AG10803 (cell line): ENCODE measurements around the gene AK8.

Experiments
- DNase-seq: peaks from one replicate; pipeline ENCODE4 v3.0.0; 2010; ENCODE audit warnings: low read depth
- H3K4me3 ChIP-seq: 2 replicates; pipeline ENCODE4 v1.5.1; 2011; ENCODE audit warnings: mild to moderate bottlenecking, low read length, control low read depth
- TF ChIP-seq, protein P1 (sequence below): conservative IDR thresholded peaks from 2 replicates; pipeline ENCODE4 v1.5.1; 2011; ENCODE audit warnings: mild to moderate bottlenecking, low read length, control low read depth, inconsistent platforms

AK8 gene

DNA sequence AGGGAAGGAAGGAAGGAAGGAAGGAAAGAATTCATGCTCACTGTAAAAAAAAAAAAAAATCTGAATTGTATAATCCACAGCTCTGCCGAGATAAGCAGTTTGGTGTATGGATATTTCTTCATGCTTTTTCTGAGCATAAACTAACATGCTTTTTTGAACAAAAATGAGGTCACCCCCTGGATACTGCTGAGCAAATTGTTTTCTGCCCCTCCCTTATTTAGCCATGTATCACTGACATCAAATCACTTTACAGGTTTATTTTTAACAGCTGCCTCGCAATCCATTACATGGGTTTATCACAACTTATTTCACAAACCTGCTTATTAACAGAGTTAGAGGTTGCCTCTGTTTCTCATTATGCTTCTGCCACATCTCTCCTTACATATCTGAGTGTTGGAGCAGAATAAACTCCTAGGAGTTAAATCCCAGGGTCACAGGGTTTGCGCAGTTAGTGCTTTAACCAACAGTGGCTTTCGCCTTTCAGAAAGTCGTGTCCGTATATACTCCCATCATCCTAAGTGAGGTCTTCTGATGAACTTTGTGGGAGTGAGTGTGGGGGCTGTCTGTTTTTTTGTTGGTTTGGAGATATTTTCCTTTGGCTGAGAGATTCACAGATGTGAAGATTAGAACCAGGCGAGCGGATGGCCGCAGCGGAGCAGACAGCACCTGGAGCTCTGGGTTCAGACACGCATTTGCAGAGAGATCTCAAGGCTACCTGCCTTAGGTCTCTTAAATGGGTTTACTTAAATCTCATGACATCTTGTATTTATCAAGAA is 57.7 kb downstream of the AK8 start:
- TF ChIP-seq, protein P1, sequence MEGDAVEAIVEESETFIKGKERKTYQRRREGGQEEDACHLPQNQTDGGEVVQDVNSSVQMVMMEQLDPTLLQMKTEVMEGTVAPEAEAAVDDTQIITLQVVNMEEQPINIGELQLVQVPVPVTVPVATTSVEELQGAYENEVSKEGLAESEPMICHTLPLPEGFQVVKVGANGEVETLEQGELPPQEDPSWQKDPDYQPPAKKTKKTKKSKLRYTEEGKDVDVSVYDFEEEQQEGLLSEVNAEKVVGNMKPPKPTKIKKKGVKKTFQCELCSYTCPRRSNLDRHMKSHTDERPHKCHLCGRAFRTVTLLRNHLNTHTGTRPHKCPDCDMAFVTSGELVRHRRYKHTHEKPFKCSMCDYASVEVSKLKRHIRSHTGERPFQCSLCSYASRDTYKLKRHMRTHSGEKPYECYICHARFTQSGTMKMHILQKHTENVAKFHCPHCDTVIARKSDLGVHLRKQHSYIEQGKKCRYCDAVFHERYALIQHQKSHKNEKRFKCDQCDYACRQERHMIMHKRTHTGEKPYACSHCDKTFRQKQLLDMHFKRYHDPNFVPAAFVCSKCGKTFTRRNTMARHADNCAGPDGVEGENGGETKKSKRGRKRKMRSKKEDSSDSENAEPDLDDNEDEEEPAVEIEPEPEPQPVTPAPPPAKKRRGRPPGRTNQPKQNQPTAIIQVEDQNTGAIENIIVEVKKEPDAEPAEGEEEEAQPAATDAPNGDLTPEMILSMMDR: no peak
- no peak for DNase-seq
- H3K4me3 ChIP-seq: no peak overlapping the region

GRCh38 chr9:132818588-132818987 is 59.5 kb downstream of the AK8 start:
- TF ChIP-seq, protein P1: no peak
- no peak overlapping the region for H3K4me3 ChIP-seq
- DNase-seq: no peak

DNA sequence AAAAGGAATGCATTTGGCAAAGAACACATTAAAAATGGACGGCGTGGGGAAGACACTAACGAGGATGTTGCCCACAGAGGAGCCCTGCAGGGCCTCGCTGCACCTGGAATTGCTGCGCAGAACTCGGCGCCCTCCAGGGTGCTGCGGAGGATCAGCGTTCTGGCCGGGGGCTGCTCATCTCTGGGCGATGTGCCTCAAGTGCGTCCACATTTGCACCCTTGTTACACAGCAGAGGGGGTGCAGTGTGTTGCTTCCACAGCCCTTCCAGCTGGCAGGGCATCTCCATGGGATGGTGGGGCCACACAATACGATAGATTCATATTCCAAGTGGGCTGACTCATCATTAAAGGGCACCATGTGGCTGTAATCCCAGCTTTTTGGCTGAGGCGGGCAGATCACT is 63.1 kb downstream of the AK8 start:
- DNase-seq: no peak
- TF ChIP-seq, protein P1: no peak
- no peak overlapping the region for H3K4me3 ChIP-seq

DNA sequence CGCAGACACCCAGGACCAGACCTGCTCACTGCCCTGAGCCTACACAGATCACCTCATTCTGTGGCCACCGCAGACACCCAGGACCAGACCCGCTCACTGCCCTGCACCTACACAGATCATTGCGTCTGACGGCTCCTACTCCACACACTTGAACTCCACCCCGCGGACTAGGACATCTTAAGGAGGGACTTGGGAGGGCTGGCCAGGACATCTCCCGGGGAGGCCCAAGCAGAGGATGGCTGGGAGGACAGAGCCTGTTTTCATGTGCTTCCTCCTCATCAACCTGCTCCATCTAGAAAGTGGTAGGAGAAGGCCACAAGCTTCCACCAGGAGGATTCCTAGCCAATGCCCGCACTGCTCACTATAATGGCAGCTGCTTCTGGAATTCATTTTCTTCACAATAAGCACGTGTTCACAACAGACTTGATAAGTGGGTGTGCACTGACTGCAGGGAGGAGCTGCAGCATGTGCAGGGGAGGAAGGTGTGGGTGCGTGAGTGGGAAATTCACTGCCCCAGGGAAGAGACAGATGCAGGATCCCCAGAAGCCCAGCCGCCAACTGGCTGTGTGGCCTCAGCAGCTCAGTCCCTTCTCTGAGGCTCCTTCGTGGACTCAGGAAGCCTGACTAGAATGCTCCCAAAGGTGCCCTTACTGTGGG is 64.8 kb downstream of the AK8 start:
- TF ChIP-seq, protein P1: no peak
- H3K4me3 ChIP-seq: no peak overlapping the region
- no peak for DNase-seq

DNA sequence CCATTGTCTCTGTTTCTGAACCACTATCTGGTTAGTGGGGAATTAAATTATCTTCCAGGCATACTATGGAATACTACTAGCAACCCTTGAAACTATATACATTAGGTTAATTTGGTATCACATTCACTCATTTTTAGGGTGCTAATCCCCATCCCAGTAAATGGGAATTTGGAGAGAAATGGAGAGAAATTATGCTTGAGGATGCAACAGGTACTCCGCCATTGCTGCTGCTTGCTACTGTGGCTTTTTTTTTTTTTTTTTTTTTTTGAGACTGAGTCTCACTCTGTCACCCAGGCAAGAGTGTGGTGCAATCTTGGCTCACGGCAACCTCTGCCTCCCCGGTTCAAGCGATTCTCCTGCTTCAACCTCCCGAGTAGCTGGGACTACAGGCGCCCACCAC is 66.1 kb downstream of the AK8 start:
- no peak overlapping the region for H3K4me3 ChIP-seq
- TF ChIP-seq, protein P1: no peak
- no peak for DNase-seq

DNA sequence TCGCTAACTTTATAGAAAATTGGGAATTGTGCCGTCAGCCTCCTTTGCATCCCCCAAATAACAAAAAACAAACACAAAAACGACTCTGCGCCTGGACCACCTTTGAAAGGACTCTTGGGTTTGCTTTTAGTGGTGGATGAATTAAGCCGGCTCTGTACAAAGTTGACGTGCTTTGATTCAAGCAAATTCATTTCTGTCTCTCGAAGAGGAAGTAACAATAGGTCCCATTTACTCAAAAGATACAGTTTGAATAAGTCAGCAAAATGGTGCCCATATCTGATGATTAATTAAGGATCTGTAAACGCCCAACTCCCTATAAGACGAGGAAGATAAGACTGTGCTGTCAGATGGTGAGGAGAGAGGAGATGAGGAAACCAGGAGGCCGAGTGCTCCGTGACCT is 67.8 kb downstream of the AK8 start:
- no peak for DNase-seq
- H3K4me3 ChIP-seq: no peak overlapping the region
- TF ChIP-seq, protein P1: no peak
